HG03060 (cell line): Measurements from ENCODE around the gene GPR12.
"Not testable (repeated sequence)": the region's sequence is repeated elsewhere in the genome, so short reads cannot be mapped to it uniquely, and the experiment has no call there.

Source experiments
- ATAC-seq: cut with Tn5 transposase; IDR thresholded peaks from one replicate; pipeline ENCODE4 v1.9.1; 2021; ENCODE audit warnings: low read depth, moderate number of reproducible peaks; ENCODE audit not compliant: unreplicated experiment

Gene GPR12

GRCh38 chr13:26749285-26749684 lies 11.3 kb downstream of the GPR12 start:
- no peak for ATAC-seq

- no peak for ATAC-seq
Measured at GRCh38 chr13:26747706-26748105, 12.9 kb downstream of the GPR12 start.

- ATAC-seq = no peak
Measured at GRCh38 chr13:26743971-26744370, 16.6 kb downstream of the GPR12 start.

- no peak for ATAC-seq
Measured at GRCh38 chr13:26742691-26743358, 17.8 kb downstream of the GPR12 start.

- no peak for ATAC-seq
Measured at GRCh38 chr13:26735677-26736076, 24.9 kb downstream of the GPR12 start.

- ATAC-seq = no peak
Measured at GRCh38 chr13:26727633-26728032, 33.0 kb downstream of the GPR12 start.

GRCh38 chr13:26727122-26727521 lies 33.5 kb downstream of the GPR12 start:
- no peak for ATAC-seq

GRCh38 chr13:26726684-26727083 lies 33.9 kb downstream of the GPR12 start:
- ATAC-seq = no peak

- ATAC-seq = not testable (repeated sequence)
Measured at GRCh38 chr13:26723620-26724019, 37.0 kb downstream of the GPR12 start.

GRCh38 chr13:26722321-26722720 lies 38.3 kb downstream of the GPR12 start:
- ATAC-seq = no peak

- no peak for ATAC-seq
Measured at GRCh38 chr13:26721251-26722121, 39.1 kb downstream of the GPR12 start.

GRCh38 chr13:26719356-26719945 lies 41.1 kb downstream of the GPR12 start:
- no peak for ATAC-seq

- no peak for ATAC-seq
Measured at GRCh38 chr13:26718872-26719271, 41.7 kb downstream of the GPR12 start.

- no peak for ATAC-seq
Measured at GRCh38 chr13:26718146-26718545, 42.4 kb downstream of the GPR12 start.

GRCh38 chr13:26716984-26717383 lies 43.6 kb downstream of the GPR12 start:
- no peak for ATAC-seq

- no peak for ATAC-seq
Measured at GRCh38 chr13:26713341-26713740, 47.2 kb downstream of the GPR12 start.

GRCh38 chr13:26711211-26711610 lies 49.4 kb downstream of the GPR12 start:
- ATAC-seq = no peak

- no peak for ATAC-seq
Measured at GRCh38 chr13:26710166-26710565, 50.4 kb downstream of the GPR12 start.

- no peak for ATAC-seq
Measured at GRCh38 chr13:26709461-26709860, 51.1 kb downstream of the GPR12 start.

GRCh38 chr13:26708007-26708297 lies 52.6 kb downstream of the GPR12 start:
- ATAC-seq = no peak

- ATAC-seq = no peak
Measured at GRCh38 chr13:26707122-26708006, 53.2 kb downstream of the GPR12 start.
